CD4-positive, CD25-positive, alpha-beta regulatory T cell (primary cell): ENCODE results near the gene SENP7. TPM values are rescaled to one million over a fixed set of nuclear protein-coding genes. Genes with fewer than 3 reads are reported as not detected.

Source experiments
- ATAC-seq, 2 donors: fragments of 150-1000 bp; cut with Tn5 transposase; one replicate each; pipeline ENCODE4 v1.10.0; 2021; ENCODE audit warnings: low read depth in 2 of 2, moderate number of reproducible peaks in 2 of 2, moderate library complexity in 1 of 2
- DNase-seq, 3 donors: peaks; one replicate each; pipeline versions ENCODE4 v3.0.0 to v3.0.0-alpha.2; 2012 to 2022; ENCODE audit warnings: mixed read lengths in 1 of 3
- H3K27ac ChIP-seq: one replicate; pipeline ENCODE4 v1.7.0; 2013; ENCODE audit warnings: mild to moderate bottlenecking, low read length; ENCODE audit not compliant: insufficient read depth, poor library complexity, severe bottlenecking
- H3K27me3 ChIP-seq: one replicate; pipeline ENCODE4 v1.7.0; 2013; ENCODE audit warnings: low read length; ENCODE audit not compliant: control insufficient read depth, insufficient read depth
- H3K36me3 ChIP-seq: one replicate; pipeline ENCODE4 v1.7.0; 2013; ENCODE audit warnings: mild to moderate bottlenecking, low read length, moderate library complexity; ENCODE audit not compliant: control insufficient read depth, insufficient read depth
- H3K4me1 ChIP-seq: 2 replicates; pipeline ENCODE4 v1.7.0; 2013; ENCODE audit warnings: mild to moderate bottlenecking, low read length; ENCODE audit not compliant: insufficient read depth, control insufficient read depth, poor library complexity, severe bottlenecking
- H3K4me3 ChIP-seq: one replicate; pipeline ENCODE4 v1.7.0; 2013; ENCODE audit warnings: low read depth, mild to moderate bottlenecking, low read length, moderate library complexity
- H3K9me3 ChIP-seq, 2 experiments: 1 replicate in 1 of 2; 2 replicates in 1 of 2; pipeline ENCODE4 v1.7.0; 2013; ENCODE audit warnings: low read length in 2 of 2, mild to moderate bottlenecking in 1 of 2, moderate library complexity in 1 of 2; ENCODE audit not compliant: control insufficient read depth in 2 of 2
- H3K27ac Mint-ChIP-seq, 3 donors: one replicate each; pipeline ENCODE4 v1.8.0; 2020 to 2022; ENCODE audit warnings: mild to moderate bottlenecking in 3 of 3, mixed read lengths in 3 of 3, moderate library complexity in 2 of 3
- H3K27me3 Mint-ChIP-seq: one replicate; pipeline ENCODE4 v1.8.0; 2022; ENCODE audit warnings: mild to moderate bottlenecking, mixed read lengths
- H3K36me3 Mint-ChIP-seq: one replicate; pipeline ENCODE4 v1.8.0; 2020; ENCODE audit warnings: mixed read lengths
- H3K4me1 Mint-ChIP-seq, 4 donors: one replicate each; pipeline ENCODE4 v1.8.0; 2020 to 2022; ENCODE audit warnings: mixed read lengths in 4 of 4, mild to moderate bottlenecking in 1 of 4
- H3K4me3 Mint-ChIP-seq, 4 donors: one replicate each; pipeline ENCODE4 v1.8.0; 2020 to 2022; ENCODE audit warnings: mild to moderate bottlenecking in 4 of 4, mixed read lengths in 4 of 4, moderate library complexity in 3 of 4
- H3K9me3 Mint-ChIP-seq, 7 donors: one replicate each; pipeline ENCODE4 v1.8.0; 2020 to 2022; ENCODE audit warnings: mixed read lengths in 7 of 7, mild to moderate bottlenecking in 3 of 7, moderate library complexity in 2 of 7
- polyA plus RNA-seq, 4 donors: library from polyadenylated mRNA; unstranded; fragments of 300-500 nt; fragmentation: Illumina TruSeq; gene quantifications; one replicate each; pipeline ENCODE4 v1.2.3, GENCODE V29; 2021
- total RNA-seq: library from RNA; stranded (reverse); gene quantifications from one replicate; pipeline ENCODE4 v1.2.3, GENCODE V29; 2022

SENP7 gene
- total and polyA plus RNA-seq, 5 donors from 2014 or later = 7.8 to 49.9 (median 9.8) TPM

DNA sequence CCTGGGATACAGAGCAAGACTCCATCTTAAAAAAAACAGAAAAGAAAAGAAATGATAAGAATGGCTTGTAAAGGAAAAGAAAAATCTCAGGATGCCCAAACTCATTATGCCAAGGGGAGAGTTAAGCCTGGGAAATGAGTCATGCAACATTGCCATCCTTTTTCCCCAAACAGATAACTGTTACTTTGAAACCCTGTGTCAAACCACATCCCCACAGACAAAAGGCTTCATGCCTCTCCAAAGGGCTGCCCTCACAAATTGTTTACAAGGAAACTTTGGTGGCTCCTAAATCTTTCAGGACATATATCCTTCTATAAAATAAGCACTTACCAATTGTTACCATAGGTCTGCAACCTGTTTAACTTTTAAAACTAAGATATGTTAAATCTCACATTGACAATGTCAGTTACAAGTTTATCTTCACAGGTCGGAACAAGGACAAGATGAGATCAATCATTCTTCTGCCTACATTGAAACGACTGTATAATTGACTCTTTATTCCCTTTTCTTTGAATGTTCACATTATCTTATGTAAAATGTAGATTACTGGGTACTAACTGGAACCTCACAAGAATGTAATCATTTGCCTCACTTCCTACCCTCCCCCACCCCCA, 18.6 kb upstream of the SENP7 start:
- peak overlapping the region; percentile 59 for H3K27ac ChIP-seq
- ATAC-seq = peak; percentile 32 to 41
- peaks cover 25% of the 10 kb centered on the region for H3K4me1 ChIP-seq
- peak in 1 of 3 donors; percentile 25 for DNase-seq
- H3K4me3 Mint-ChIP-seq = peak overlapping the region in 3 of 4 donors; percentile 7 to 43 (median 11)
- no peak overlapping the region for H3K4me3 ChIP-seq
- no peaks in the 10 kb centered on the region for H3K27me3 ChIP-seq
- peaks cover 0 to 4% (median 3%) of the 10 kb centered on the region in 7 donors for H3K9me3 Mint-ChIP-seq
- no peaks in the 10 kb centered on the region for H3K36me3 ChIP-seq
- H3K36me3 Mint-ChIP-seq = peaks cover 4% of the 10 kb centered on the region
- H3K4me1 Mint-ChIP-seq = peaks cover 7 to 39% (median 31%) of the 10 kb centered on the region in 4 donors
- H3K27me3 Mint-ChIP-seq = no peaks in the 10 kb centered on the region
- peak overlapping the region; percentile 92 to 97 (median 92) for H3K27ac Mint-ChIP-seq
- H3K9me3 ChIP-seq = no peaks in the 10 kb centered on the region

- ATAC-seq (peak; percentile 67 to 76), DNase-seq (peak in 2 of 3 donors; percentile 39 to 46)
- no peaks in the 10 kb centered on the region for H3K36me3 ChIP-seq
- no peaks in the 10 kb centered on the region for H3K9me3 ChIP-seq
- peak overlapping the region; percentile 5 for H3K4me3 ChIP-seq
- H3K36me3 Mint-ChIP-seq = no peaks in the 10 kb centered on the region
- no peaks in the 10 kb centered on the region for H3K27me3 ChIP-seq
- peak overlapping the region; percentile 92 to 97 (median 92) for H3K27ac Mint-ChIP-seq
- peak overlapping the region; percentile 3 to 66 (median 9) for H3K4me3 Mint-ChIP-seq
- peak overlapping the region; percentile 59 for H3K27ac ChIP-seq
- no peaks in the 10 kb centered on the region for H3K27me3 Mint-ChIP-seq
- peaks cover 7 to 39% (median 31%) of the 10 kb centered on the region in 4 donors for H3K4me1 Mint-ChIP-seq
- H3K4me1 ChIP-seq = peaks cover 25% of the 10 kb centered on the region
- peaks cover 0 to 4% (median 3%) of the 10 kb centered on the region in 7 donors for H3K9me3 Mint-ChIP-seq
Observed at GRCh38 chr3:101530686-101531047, 17.7 kb upstream of the SENP7 start.

GRCh38 chr3:101529816-101530685, 17.0 kb upstream of the SENP7 start:
- no peaks in the 10 kb centered on the region for H3K36me3 Mint-ChIP-seq
- no peaks in the 10 kb centered on the region for H3K9me3 ChIP-seq
- H3K36me3 ChIP-seq = no peaks in the 10 kb centered on the region
- H3K4me3 ChIP-seq = peak overlapping the region; percentile 5
- ATAC-seq = peak; percentile 9 to 45
- H3K27me3 ChIP-seq = no peaks in the 10 kb centered on the region
- peak overlapping the region; percentile 92 to 97 (median 92) for H3K27ac Mint-ChIP-seq
- H3K27me3 Mint-ChIP-seq = no peaks in the 10 kb centered on the region
- H3K4me3 Mint-ChIP-seq = peak overlapping the region; percentile 3 to 66 (median 9)
- DNase-seq = no peak
- H3K4me1 Mint-ChIP-seq = peaks cover 7 to 39% (median 31%) of the 10 kb centered on the region in 4 donors
- peaks cover 25% of the 10 kb centered on the region for H3K4me1 ChIP-seq
- H3K27ac ChIP-seq = peak overlapping the region; percentile 59
- peaks cover 0 to 4% (median 3%) of the 10 kb centered on the region in 7 donors for H3K9me3 Mint-ChIP-seq

GRCh38 chr3:101527906-101528305, 14.9 kb upstream of the SENP7 start:
- no peaks in the 10 kb centered on the region for H3K27me3 Mint-ChIP-seq
- H3K27ac ChIP-seq = no peak overlapping the region
- no peak overlapping the region for H3K27ac Mint-ChIP-seq
- no peak overlapping the region for H3K4me3 ChIP-seq
- no peaks in the 10 kb centered on the region for H3K36me3 ChIP-seq
- DNase-seq = no peak
- H3K4me3 Mint-ChIP-seq = no peak overlapping the region
- H3K27me3 ChIP-seq = no peaks in the 10 kb centered on the region
- H3K9me3 Mint-ChIP-seq = peaks cover 0 to 4% (median 3%) of the 10 kb centered on the region in 7 donors
- H3K4me1 Mint-ChIP-seq = peaks cover 7 to 41% (median 29%) of the 10 kb centered on the region in 4 donors
- ATAC-seq = no peak
- no peaks in the 10 kb centered on the region for H3K9me3 ChIP-seq
- H3K36me3 Mint-ChIP-seq = no peaks in the 10 kb centered on the region
- H3K4me1 ChIP-seq = peaks cover 25% of the 10 kb centered on the region

GRCh38 chr3:101527441-101527840, 14.4 kb upstream of the SENP7 start:
- H3K4me3 ChIP-seq = no peak overlapping the region
- peaks cover 7 to 43% (median 29%) of the 10 kb centered on the region in 4 donors for H3K4me1 Mint-ChIP-seq
- H3K4me3 Mint-ChIP-seq = no peak overlapping the region
- H3K36me3 Mint-ChIP-seq = no peaks in the 10 kb centered on the region
- H3K27me3 Mint-ChIP-seq = no peaks in the 10 kb centered on the region
- peaks cover 25% of the 10 kb centered on the region for H3K4me1 ChIP-seq
- H3K36me3 ChIP-seq = no peaks in the 10 kb centered on the region
- peaks cover 0 to 4% (median 3%) of the 10 kb centered on the region in 7 donors for H3K9me3 Mint-ChIP-seq
- no peak overlapping the region for H3K27ac ChIP-seq
- DNase-seq (no peak), ATAC-seq (no peak)
- H3K27ac Mint-ChIP-seq = no peak overlapping the region
- H3K9me3 ChIP-seq = no peaks in the 10 kb centered on the region
- no peaks in the 10 kb centered on the region for H3K27me3 ChIP-seq

DNA sequence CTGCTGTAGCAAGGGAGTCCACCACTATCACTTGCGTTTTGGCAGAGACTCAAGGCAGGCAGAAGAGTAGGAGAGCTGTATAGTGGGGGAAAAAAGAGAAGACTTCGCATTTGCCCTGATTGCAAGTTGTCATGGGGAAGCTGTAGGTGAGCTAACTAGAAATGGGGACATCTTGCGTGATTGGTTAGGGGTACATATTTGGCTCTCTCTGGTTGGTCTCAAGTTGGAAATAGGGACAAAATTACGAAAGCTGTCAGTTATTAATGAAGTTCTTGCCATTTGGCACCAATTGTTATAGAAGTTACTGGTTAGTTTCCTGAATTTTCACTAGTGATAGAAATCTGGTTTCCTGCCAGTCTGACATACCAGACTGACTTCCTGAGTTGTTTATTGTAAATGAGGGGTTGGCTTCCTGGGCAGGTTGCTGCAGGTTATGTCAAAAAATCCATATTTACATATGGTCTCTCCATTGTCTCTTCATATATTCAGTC, 8.2 kb upstream of the SENP7 start:
- Mint-ChIP-seq H3K4me1 (peaks cover 27 to 55% (median 33%) of the 10 kb centered on the region in 4 donors), H3K36me3 (no peaks in the 10 kb centered on the region), H3K9me3 (peaks cover 0 to 5% (median 0%) of the 10 kb centered on the region in 7 donors), H3K27me3 (no peaks in the 10 kb centered on the region), H3K27ac (peak overlapping the region; percentile 81 to 98 (median 84)), H3K4me3 (peak overlapping the region; percentile 16 to 60 (median 51))
- H3K4me1 ChIP-seq = peaks cover 48% of the 10 kb centered on the region
- H3K27me3 ChIP-seq = no peaks in the 10 kb centered on the region
- peak overlapping the region; percentile 50 for H3K27ac ChIP-seq
- H3K9me3 ChIP-seq = no peaks in the 10 kb centered on the region
- peak overlapping the region; percentile 52 for H3K4me3 ChIP-seq
- ATAC-seq (peak in 1 of 2 donors; percentile 13), DNase-seq (peak; percentile 2 to 55 (median 46))
- H3K36me3 ChIP-seq = no peaks in the 10 kb centered on the region

DNA sequence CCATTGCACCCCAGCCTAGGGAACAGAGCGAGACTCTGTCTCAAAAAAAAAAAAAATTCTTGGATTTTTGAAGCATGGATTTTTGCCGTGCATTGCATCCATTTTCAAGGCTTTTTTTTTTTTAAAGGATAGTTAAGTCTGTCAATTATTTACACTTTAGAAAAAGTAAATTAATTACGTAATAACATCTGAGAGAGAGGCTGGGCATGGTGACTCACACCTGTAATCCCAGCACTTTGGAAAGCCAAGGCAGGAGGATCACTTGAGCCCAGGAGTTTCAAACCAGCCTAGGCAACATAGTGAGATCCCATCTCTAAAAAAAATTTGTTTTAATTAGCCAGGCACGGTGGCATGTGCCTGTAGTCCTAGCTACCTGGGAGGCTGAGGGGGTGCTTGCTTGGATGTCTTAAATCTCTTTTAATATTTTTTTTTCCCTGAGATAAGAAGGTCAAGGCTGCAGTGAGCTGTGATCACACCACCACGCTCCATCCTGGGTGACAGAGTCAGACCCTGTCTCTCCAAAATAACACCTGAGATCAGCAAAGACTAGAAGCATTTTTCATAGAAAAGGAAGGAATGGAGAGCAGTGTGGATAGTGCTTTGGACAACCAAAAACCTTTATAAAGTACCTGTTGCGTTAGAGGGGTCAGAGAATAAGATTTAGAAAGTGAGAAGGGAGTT, 6.8 kb upstream of the SENP7 start:
- no peaks in the 10 kb centered on the region for H3K36me3 Mint-ChIP-seq
- no peak for DNase-seq
- H3K9me3 Mint-ChIP-seq = peaks cover 0 to 5% (median 0%) of the 10 kb centered on the region in 7 donors
- H3K4me1 Mint-ChIP-seq = peaks cover 27 to 56% (median 33%) of the 10 kb centered on the region in 4 donors
- Histone ChIP-seq H3K36me3 (no peaks in the 10 kb centered on the region), H3K27me3 (no peaks in the 10 kb centered on the region), H3K4me3 (no peak overlapping the region), H3K27ac (no peak overlapping the region), H3K9me3 (no peaks in the 10 kb centered on the region), H3K4me1 (peaks cover 48% of the 10 kb centered on the region)
- peak overlapping the region in 2 of 4 donors; percentile 41 to 53 for H3K4me3 Mint-ChIP-seq
- no peaks in the 10 kb centered on the region for H3K27me3 Mint-ChIP-seq
- no peak for ATAC-seq
- peak overlapping the region; percentile 69 to 84 (median 81) for H3K27ac Mint-ChIP-seq
